ENCODE data around the gene KIRREL2.

GRCh38 chr19:35861640-35862160, 5.0 kb downstream of the KIRREL2 start:
- no peak for TF ChIP-seq CTCF (conservative IDR thresholded peaks at IDR 0.05; ENCODE audit: low read depth, low read length)
- TF ChIP-seq EZH2 (IDR thresholded peaks at IDR 0.05; ENCODE audit: borderline replicate concordance, low read depth, low read length, poor library complexity, severe bottlenecking): no peak
